Endothelial cell (in vitro differentiated cells): ENCODE measurements around the gene UBE2M. TPM values are rescaled to one million over a fixed set of nuclear protein-coding genes. Genes with fewer than 3 reads are reported as not detected.
A peak's percentile ranks its signal among the peaks of the same experiment; 100 is the strongest.

ENCODE experiments used
- DNase-seq: peaks from one replicate; pipeline ENCODE4 v3.0.0; 2021; ENCODE audit warnings: low spot score
- H3K27ac Mint-ChIP-seq: one replicate; pipeline ENCODE4 v1.8.0; 2021; ENCODE audit warnings: mixed read lengths, inconsistent platforms; ENCODE audit not compliant: unreplicated experiment
- H3K27me3 Mint-ChIP-seq: one replicate; pipeline ENCODE4 v1.8.0; 2021; ENCODE audit warnings: mild to moderate bottlenecking, moderate library complexity, mixed read lengths, inconsistent platforms; ENCODE audit not compliant: unreplicated experiment
- H3K36me3 Mint-ChIP-seq: one replicate; pipeline ENCODE4 v1.8.0; 2021; ENCODE audit warnings: mild to moderate bottlenecking, low read depth, mixed read lengths, inconsistent platforms; ENCODE audit not compliant: unreplicated experiment
- H3K4me1 Mint-ChIP-seq: one replicate; pipeline ENCODE4 v1.8.0; 2021; ENCODE audit warnings: mild to moderate bottlenecking, mixed read lengths, inconsistent platforms; ENCODE audit not compliant: unreplicated experiment
- H3K4me3 Mint-ChIP-seq: one replicate; pipeline ENCODE4 v1.8.0; 2021; ENCODE audit warnings: mild to moderate bottlenecking, mixed read lengths, inconsistent platforms; ENCODE audit not compliant: unreplicated experiment
- H3K9me3 Mint-ChIP-seq: one replicate; pipeline ENCODE4 v1.8.0; 2021; ENCODE audit warnings: mixed read lengths, inconsistent platforms; ENCODE audit not compliant: unreplicated experiment
- total RNA-seq: library from RNA; stranded (reverse); fragmentation: NEBNext Ultra II Directional; extraction: Animal tissue kit (Norgen Biotek cat#: 25700); gene quantifications from one replicate; pipeline ENCODE4 v1.2.1, GENCODE V29; 2021; ENCODE audit not compliant: unreplicated experiment
- TF ChIP-seq, protein P1 (sequence below): fragments of 200-600 bp; sonication (generic); IDR thresholded peaks from one replicate; pipeline ENCODE4 v1.5.0; 2021; ENCODE audit warnings: antibody characterized with exemption; ENCODE audit not compliant: unreplicated experiment

The UBE2M gene
- total RNA-seq, 1 donor from 2014 or later: 81.6 TPM

DNA sequence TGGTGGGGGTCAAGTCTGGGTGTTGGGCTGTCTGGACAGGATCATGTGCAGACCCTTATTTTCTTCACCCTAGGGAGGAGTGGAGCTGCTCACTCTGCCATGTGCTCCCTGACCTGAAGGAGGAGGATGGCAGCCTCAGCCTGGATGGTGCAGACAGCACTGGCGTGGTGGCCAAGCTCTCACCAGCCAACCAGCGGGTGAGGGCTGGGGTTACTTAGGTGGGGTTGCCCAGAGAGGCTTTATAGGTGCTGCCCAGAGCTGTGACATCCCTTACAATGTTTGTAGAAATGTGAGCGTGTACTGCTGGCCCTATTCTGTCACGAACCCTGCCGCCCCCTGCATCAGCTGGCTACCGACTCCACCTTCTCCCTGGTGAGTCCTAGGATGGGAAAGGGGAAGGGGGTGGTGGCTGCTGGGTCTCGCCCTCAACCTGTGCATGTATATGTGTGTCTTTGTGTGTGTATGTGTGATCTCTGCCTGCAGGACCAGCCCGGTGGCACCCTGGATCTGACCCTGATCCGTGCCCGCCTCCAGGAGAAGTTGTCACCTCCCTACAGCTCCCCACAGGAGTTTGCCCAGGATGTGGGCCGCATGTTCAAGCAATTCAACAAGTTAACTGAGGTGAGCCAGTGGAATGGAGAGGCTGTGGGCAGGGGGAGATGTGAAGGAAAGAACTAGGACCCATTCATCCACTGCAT, 8.6 kb downstream of the UBE2M start:
- TF ChIP-seq, protein P1, sequence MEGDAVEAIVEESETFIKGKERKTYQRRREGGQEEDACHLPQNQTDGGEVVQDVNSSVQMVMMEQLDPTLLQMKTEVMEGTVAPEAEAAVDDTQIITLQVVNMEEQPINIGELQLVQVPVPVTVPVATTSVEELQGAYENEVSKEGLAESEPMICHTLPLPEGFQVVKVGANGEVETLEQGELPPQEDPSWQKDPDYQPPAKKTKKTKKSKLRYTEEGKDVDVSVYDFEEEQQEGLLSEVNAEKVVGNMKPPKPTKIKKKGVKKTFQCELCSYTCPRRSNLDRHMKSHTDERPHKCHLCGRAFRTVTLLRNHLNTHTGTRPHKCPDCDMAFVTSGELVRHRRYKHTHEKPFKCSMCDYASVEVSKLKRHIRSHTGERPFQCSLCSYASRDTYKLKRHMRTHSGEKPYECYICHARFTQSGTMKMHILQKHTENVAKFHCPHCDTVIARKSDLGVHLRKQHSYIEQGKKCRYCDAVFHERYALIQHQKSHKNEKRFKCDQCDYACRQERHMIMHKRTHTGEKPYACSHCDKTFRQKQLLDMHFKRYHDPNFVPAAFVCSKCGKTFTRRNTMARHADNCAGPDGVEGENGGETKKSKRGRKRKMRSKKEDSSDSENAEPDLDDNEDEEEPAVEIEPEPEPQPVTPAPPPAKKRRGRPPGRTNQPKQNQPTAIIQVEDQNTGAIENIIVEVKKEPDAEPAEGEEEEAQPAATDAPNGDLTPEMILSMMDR: no peak
- no peaks in the 10 kb centered on the region for H3K9me3 Mint-ChIP-seq
- H3K4me1 Mint-ChIP-seq: peaks cover 25% of the 10 kb centered on the region
- peaks cover 53% of the 10 kb centered on the region for H3K36me3 Mint-ChIP-seq
- peak overlapping the region; percentile 59 for H3K4me3 Mint-ChIP-seq
- peaks cover 25% of the 10 kb centered on the region for H3K27me3 Mint-ChIP-seq
- H3K27ac Mint-ChIP-seq: no peak overlapping the region
- no peak for DNase-seq

DNA sequence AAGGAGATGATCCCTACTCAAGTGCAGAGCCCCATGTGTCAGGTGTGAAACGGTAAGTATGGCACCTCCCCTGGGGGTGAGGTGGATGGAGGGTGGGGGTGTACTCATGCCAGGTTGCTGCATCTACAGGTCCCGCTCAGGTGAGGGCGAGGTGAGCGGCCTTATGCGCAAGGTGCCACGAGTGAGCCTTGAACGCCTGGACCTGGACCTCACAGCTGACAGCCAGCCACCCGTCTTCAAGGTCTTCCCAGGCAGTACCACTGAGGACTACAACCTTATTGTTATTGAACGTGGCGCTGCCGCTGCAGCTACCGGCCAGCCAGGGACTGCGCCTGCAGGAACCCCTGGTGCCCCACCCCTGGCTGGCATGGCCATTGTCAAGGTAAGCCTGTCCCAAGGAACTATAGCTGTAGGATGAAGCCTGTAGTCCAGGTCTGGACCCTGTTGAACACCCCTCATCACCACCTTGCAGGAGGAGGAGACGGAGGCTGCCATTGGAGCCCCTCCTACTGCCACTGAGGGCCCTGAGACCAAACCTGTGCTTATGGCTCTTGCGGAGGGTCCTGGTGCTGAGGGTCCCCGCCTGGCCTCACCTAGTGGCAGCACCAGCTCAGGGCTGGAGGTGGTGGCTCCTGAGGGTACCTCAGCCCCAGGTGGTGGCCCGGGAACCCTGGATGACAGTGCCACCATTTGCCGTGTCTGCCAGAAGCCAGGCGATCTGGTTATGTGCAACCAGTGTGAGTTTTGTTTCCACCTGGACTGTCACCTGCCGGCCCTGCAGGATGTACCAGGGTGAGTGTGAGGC, 9.3 kb downstream of the UBE2M start:
- no peak for DNase-seq
- Mint-ChIP-seq H3K4me1 (peaks cover 19% of the 10 kb centered on the region), H3K9me3 (no peaks in the 10 kb centered on the region), H3K36me3 (peaks cover 52% of the 10 kb centered on the region), H3K4me3 (no peak overlapping the region), H3K27ac (no peak overlapping the region), H3K27me3 (peaks cover 20% of the 10 kb centered on the region)
- TF ChIP-seq, protein P1: no peak

DNA sequence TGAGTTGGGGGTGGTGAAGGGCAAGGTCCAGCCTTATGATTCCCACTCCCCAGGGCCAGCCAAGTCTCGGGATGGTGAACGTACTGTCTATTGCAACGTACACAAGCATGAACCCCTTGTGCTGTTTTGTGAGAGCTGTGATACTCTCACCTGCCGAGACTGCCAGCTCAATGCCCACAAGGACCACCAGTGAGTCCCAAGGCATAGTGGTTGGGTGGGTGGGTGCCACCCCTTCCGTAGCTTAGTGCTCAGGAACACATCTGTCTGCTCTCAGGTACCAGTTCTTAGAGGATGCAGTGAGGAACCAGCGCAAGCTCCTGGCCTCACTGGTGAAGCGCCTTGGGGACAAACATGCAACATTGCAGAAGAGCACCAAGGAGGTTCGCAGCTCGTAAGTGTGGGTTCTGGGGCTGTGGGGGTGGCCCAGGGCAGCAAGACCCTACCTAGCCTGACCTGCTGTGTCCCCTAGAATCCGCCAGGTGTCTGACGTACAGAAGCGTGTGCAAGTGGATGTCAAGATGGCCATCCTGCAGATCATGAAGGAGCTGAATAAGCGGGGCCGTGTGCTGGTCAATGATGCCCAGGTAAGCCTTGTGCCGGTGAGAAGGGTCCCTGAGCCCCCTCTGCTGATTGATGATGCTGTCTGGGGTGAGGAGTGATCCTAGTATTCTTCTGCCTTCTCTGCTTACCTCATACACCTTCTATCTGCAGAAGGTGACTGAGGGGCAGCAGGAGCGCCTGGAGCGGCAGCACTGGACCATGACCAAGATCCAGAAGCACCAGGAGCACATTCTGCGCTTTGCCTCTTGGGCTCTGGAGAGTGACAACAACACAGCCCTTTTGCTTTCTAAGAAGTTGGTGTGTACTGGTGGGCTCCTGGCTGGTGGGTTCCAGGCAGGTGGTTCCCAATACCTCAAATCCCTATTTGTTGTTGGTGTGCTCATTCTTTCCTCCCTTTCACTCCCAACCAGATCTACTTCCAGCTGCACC, 10.8 kb downstream of the UBE2M start:
- Mint-ChIP-seq H3K36me3 (peaks cover 42% of the 10 kb centered on the region), H3K27ac (peak overlapping the region; percentile 18), H3K4me1 (peaks cover 18% of the 10 kb centered on the region), H3K27me3 (peaks cover 24% of the 10 kb centered on the region), H3K4me3 (peak overlapping the region; percentile 85), H3K9me3 (no peaks in the 10 kb centered on the region)
- DNase-seq: no peak
- TF ChIP-seq, protein P1: no peak

DNA sequence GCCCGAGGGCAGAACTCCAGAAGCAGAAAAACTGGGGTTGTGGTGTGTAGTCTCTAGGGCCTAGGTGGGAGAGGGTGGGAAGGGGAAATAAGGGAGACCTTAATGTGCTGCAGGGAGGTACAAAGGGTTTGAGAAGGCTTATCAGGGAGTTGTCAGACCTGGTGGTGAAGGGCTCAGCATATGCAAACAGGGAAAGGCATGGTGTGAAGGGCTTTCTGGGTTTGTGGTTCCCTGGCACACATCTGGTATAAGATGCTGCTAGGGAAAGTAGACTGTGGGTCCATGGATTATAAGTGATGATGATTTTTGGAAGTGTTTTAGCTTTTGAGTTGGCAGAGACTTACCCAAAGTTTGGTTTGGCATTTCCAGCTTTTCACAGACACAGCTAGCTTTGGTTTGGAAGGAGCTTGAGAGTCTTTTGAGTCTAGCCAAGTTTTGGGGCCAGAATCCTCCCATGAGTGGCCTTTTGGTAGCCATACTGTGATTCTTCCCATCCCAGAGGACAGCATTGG, 12.3 kb downstream of the UBE2M start:
- H3K27ac Mint-ChIP-seq: peak overlapping the region; percentile 88
- H3K4me1 Mint-ChIP-seq: peaks cover 18% of the 10 kb centered on the region
- DNase-seq: no peak
- peaks cover 28% of the 10 kb centered on the region for H3K27me3 Mint-ChIP-seq
- H3K4me3 Mint-ChIP-seq: peak overlapping the region; percentile 98
- no peaks in the 10 kb centered on the region for H3K9me3 Mint-ChIP-seq
- TF ChIP-seq, protein P1: no peak
- peaks cover 33% of the 10 kb centered on the region for H3K36me3 Mint-ChIP-seq
